GM18526 (cell line): ENCODE results near the gene PNRC1.

ENCODE experiments used
- POLR2A ChIP-seq: IDR thresholded peaks from 3 replicates; pipeline ENCODE4 v1.6.1; 2011; ENCODE audit not compliant: insufficient read length; ENCODE audit errors: extremely low read depth

The PNRC1 gene

GRCh38 chr6:89081423-89082322, 1.1 kb downstream of the PNRC1 start:
- TF ChIP-seq POLR2A: peak; percentile 73

- no peak for TF ChIP-seq POLR2A
Observed at GRCh38 chr6:89082486-89082891, 1.9 kb downstream of the PNRC1 start.

- TF ChIP-seq POLR2A: no peak
Observed at GRCh38 chr6:89084542-89084941, 4.0 kb downstream of the PNRC1 start.

- no peak for TF ChIP-seq POLR2A
Observed at GRCh38 chr6:89084954-89085353, 4.4 kb downstream of the PNRC1 start.

- TF ChIP-seq POLR2A: no peak
Observed at GRCh38 chr6:89085409-89086205, 5.1 kb downstream of the PNRC1 start.

GRCh38 chr6:89087881-89088280, 7.3 kb downstream of the PNRC1 start:
- no peak for TF ChIP-seq POLR2A

GRCh38 chr6:89098461-89098860, 17.9 kb downstream of the PNRC1 start:
- no peak for TF ChIP-seq POLR2A

GRCh38 chr6:89100114-89100513, 19.6 kb downstream of the PNRC1 start:
- no peak for TF ChIP-seq POLR2A

GRCh38 chr6:89110284-89110683, 29.7 kb downstream of the PNRC1 start:
- TF ChIP-seq POLR2A: no peak

- no peak for TF ChIP-seq POLR2A
Observed at GRCh38 chr6:89111933-89112332, 31.4 kb downstream of the PNRC1 start.

- no peak for TF ChIP-seq POLR2A
Observed at GRCh38 chr6:89116702-89117101, 36.2 kb downstream of the PNRC1 start.

- TF ChIP-seq POLR2A: no peak
Observed at GRCh38 chr6:89117211-89118108, 36.9 kb downstream of the PNRC1 start, which contains the start of gene SRSF12. SRSF12 (minus strand) TSS chr6:89118071; CDS start chr6:89117887, 184 bp downstream.

- no peak for TF ChIP-seq POLR2A
Observed at GRCh38 chr6:89118931-89119330, 38.4 kb downstream of the PNRC1 start.

GRCh38 chr6:89120371-89120770, 39.8 kb downstream of the PNRC1 start:
- no peak for TF ChIP-seq POLR2A

GRCh38 chr6:89121934-89122333, 41.4 kb downstream of the PNRC1 start:
- no peak for TF ChIP-seq POLR2A
